ENCODE measurements around the gene LGMN. TPM values are rescaled to one million over a fixed set of nuclear protein-coding genes. Genes with fewer than 3 reads are reported as not detected.

Gene LGMN
- total and polyA plus RNA-seq, 2 of the 13 experiments (the other 11 are each of a cell fraction or from before 2014, with no cell fraction given) = 28.9 to 76.4 TPM

DNA sequence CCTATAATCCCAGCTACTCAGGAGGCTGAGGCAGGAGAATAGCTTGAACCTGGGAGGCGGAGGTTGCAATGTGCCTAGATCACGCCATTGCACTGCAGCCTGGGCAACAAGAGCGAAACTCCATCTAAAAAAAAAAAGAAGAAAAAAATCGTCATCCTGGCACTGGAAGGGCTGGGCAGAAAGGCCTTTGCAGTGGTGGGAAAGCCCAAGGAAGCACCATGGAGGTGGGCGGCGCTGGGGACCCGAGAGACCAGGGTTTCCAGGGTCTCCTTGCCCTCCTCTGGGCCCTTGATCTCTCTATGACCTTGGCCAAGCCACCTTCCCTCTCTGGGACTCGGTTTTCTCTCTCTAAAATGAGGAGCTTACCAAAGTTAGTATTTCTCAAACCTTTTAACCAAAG, 65.4 kb downstream of the LGMN start:
- in situ Hi-C loops (cut with HindIII; ENCODE audit: extremely low pct_ligation_motif_present, low pct_unique_long_range_greater_than_20kb) = no loop called here
- no peaks in the 10 kb centered on the region for H3K27me3 ChIP-seq (ENCODE audit: control insufficient read depth in 1 of 2, insufficient read depth in 2 of 2, low read length in 2 of 2)
- WGBS (ENCODE audit: low lambda C conversion rate) = 91% methylated on average over 8 of the region's 8 CpGs
- H3K27ac ChIP-seq (ENCODE audit: extremely low read length, insufficient read depth, low read length) = no peak overlapping the region
- no peak overlapping the region for H3K4me2 ChIP-seq (ENCODE audit: low read depth, low read length)
- H3K4me3 ChIP-seq (replicated peaks in 1 of 3; ENCODE audit: insufficient read depth in 1 of 3, low read depth in 2 of 3, low read length in 3 of 3) = no peak overlapping the region
- H3K4me1 ChIP-seq (ENCODE audit: insufficient read depth, low read length) = no peaks in the 10 kb centered on the region
- H4K20me1 ChIP-seq (ENCODE audit: insufficient read depth, low read length) = 0 out of 2 replicates have a peak, but pooled peaks cover 2% of the 10 kb centered on the region
- no peak for DNase-seq (ENCODE audit: low spot score)
- intact Hi-C loops (cut with micrococcal nuclease; ENCODE audit: unreplicated experiment) = no loop called here
- FAIRE-seq = no peak
- no peak overlapping the region for H2AFZ ChIP-seq (ENCODE audit: low read length)
- ChIA-PET POLR2A (no interaction called here), CTCF (ENCODE audit: low intra/inter-chr PET ratio, low total read pairs) (no interaction called here)
- H3K36me3 ChIP-seq (replicated peaks in 1 of 2; ENCODE audit: control insufficient read depth in 1 of 2, insufficient read depth in 2 of 2, low read length in 2 of 2) = peaks cover 5 to 8% of the 10 kb centered on the region in 2 experiments; a peak in 3 of 5 replicates
- ATAC-seq = no peak
- H3K9ac ChIP-seq (ENCODE audit: insufficient read depth, low read depth, low read length) = no peak overlapping the region
- no peaks in the 10 kb centered on the region for H3K9me3 ChIP-seq (ENCODE audit: low read length)
- BruUV-seq (replicated peaks) = no TSS peak
- H3K79me2 ChIP-seq (ENCODE audit: insufficient read depth, low read length) = no peaks in the 10 kb centered on the region
- no peak for TF ChIP-seq KDM5A (IDR thresholded peaks at IDR 0.05; ENCODE audit: borderline replicate concordance, low read length)
- no peak for TF ChIP-seq YEATS4 (CRISPR knock-in tag; IDR thresholded peaks at IDR 0.05; ENCODE audit: borderline replicate concordance)
- no peak for TF ChIP-seq THYN1 (CRISPR knock-in tag; IDR thresholded peaks at IDR 0.05; ENCODE audit: borderline replicate concordance, low read depth)
- no peak for TF ChIP-seq ZNF879 (CRISPR knock-in tag; IDR thresholded peaks at IDR 0.05)
- TF ChIP-seq, protein P1, sequence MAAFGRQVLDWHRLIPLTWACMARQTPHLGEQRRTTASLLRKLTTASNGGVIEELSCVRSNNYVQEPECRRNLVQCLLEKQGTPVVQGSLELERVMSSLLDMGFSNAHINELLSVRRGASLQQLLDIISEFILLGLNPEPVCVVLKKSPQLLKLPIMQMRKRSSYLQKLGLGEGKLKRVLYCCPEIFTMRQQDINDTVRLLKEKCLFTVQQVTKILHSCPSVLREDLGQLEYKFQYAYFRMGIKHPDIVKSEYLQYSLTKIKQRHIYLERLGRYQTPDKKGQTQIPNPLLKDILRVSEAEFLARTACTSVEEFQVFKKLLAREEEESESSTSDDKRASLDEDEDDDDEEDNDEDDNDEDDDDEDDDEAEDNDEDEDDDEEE (CRISPR knock-in tag; IDR thresholded peaks at IDR 0.05) = no peak
- no peak for TF ChIP-seq SCMH1 (CRISPR knock-in tag; IDR thresholded peaks at IDR 0.05; ENCODE audit: borderline replicate concordance)
- TF ChIP-seq, protein P2, sequence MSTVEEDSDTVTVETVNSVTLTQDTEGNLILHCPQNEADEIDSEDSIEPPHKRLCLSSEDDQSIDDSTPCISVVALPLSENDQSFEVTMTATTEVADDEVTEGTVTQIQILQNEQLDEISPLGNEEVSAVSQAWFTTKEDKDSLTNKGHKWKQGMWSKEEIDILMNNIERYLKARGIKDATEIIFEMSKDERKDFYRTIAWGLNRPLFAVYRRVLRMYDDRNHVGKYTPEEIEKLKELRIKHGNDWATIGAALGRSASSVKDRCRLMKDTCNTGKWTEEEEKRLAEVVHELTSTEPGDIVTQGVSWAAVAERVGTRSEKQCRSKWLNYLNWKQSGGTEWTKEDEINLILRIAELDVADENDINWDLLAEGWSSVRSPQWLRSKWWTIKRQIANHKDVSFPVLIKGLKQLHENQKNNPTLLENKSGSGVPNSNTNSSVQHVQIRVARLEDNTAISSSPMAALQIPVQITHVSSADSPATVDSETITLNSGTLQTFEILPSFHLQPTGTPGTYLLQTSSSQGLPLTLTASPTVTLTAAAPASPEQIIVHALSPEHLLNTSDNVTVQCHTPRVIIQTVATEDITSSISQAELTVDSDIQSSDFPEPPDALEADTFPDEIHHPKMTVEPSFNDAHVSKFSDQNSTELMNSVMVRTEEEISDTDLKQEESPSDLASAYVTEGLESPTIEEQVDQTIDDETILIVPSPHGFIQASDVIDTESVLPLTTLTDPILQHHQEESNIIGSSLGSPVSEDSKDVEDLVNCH (CRISPR knock-in tag; IDR thresholded peaks at IDR 0.05) = no peak
- TF ChIP-seq EHMT2 (IDR thresholded peaks at IDR 0.05; ENCODE audit: borderline replicate concordance, low read depth, low read length) = no peak
- TF ChIP-seq, protein P3, sequence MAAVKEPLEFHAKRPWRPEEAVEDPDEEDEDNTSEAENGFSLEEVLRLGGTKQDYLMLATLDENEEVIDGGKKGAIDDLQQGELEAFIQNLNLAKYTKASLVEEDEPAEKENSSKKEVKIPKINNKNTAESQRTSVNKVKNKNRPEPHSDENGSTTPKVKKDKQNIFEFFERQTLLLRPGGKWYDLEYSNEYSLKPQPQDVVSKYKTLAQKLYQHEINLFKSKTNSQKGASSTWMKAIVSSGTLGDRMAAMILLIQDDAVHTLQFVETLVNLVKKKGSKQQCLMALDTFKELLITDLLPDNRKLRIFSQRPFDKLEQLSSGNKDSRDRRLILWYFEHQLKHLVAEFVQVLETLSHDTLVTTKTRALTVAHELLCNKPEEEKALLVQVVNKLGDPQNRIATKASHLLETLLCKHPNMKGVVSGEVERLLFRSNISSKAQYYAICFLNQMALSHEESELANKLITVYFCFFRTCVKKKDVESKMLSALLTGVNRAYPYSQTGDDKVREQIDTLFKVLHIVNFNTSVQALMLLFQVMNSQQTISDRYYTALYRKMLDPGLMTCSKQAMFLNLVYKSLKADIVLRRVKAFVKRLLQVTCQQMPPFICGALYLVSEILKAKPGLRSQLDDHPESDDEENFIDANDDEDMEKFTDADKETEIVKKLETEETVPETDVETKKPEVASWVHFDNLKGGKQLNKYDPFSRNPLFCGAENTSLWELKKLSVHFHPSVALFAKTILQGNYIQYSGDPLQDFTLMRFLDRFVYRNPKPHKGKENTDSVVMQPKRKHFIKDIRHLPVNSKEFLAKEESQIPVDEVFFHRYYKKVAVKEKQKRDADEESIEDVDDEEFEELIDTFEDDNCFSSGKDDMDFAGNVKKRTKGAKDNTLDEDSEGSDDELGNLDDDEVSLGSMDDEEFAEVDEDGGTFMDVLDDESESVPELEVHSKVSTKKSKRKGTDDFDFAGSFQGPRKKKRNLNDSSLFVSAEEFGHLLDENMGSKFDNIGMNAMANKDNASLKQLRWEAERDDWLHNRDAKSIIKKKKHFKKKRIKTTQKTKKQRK (IDR thresholded peaks at IDR 0.05; ENCODE audit: low read length) = no peak
- TF ChIP-seq KAT2B (IDR thresholded peaks at IDR 0.05; ENCODE audit: borderline replicate concordance, low read depth, low read length) = no peak
- no peak for TF ChIP-seq ZNF569 (CRISPR knock-in tag; IDR thresholded peaks at IDR 0.05; ENCODE audit: borderline replicate concordance)
- TF ChIP-seq ZNF350 (CRISPR knock-in tag; IDR thresholded peaks at IDR 0.05; ENCODE audit: borderline replicate concordance, low read depth) = no peak
- TF ChIP-seq ZBTB38 (CRISPR knock-in tag; IDR thresholded peaks at IDR 0.05) = no peak
- TF ChIP-seq, protein P4, sequence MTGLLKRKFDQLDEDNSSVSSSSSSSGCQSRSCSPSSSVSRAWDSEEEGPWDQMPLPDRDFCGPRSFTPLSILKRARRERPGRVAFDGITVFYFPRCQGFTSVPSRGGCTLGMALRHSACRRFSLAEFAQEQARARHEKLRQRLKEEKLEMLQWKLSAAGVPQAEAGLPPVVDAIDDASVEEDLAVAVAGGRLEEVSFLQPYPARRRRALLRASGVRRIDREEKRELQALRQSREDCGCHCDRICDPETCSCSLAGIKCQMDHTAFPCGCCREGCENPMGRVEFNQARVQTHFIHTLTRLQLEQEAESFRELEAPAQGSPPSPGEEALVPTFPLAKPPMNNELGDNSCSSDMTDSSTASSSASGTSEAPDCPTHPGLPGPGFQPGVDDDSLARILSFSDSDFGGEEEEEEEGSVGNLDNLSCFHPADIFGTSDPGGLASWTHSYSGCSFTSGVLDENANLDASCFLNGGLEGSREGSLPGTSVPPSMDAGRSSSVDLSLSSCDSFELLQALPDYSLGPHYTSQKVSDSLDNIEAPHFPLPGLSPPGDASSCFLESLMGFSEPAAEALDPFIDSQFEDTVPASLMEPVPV (CRISPR knock-in tag; IDR thresholded peaks at IDR 0.05) = no peak
- TF ChIP-seq RFX1 (IDR thresholded peaks at IDR 0.05) = no peak
- no peak for TF ChIP-seq RELA (CRISPR knock-in tag; IDR thresholded peaks at IDR 0.05)
- no peak for TF ChIP-seq ZNF777 (CRISPR knock-in tag; IDR thresholded peaks at IDR 0.05)
